ENCODE data around the gene RXFP3.

DNA sequence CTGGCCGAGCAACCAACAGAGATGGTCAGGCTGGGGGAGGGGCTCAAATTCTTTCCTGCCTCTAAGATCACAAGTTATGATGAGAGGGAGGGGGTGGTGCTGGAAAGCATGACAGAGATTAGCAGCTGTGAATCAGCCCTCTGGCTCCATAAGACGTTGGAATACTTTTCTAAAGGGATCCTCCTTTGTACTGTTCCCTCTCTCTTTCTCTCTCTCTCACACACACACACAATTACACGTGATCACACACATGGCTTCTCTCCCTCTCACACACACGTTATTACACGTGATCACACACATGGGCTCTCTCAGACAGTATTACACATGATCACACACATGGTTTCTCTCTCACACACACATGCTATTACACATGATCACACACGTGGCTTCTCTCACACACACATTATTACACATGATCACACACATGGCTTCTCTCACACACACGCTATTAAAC lies 48.5 kb downstream of the RXFP3 start, which contains the start of gene SLC45A2:
- TF ChIP-seq POLR2A (IDR thresholded peaks at IDR 0.05) (no peak), POLR2AphosphoS5 (IDR thresholded peaks at IDR 0.05) (no peak)
- TF ChIP-seq, protein P1, sequence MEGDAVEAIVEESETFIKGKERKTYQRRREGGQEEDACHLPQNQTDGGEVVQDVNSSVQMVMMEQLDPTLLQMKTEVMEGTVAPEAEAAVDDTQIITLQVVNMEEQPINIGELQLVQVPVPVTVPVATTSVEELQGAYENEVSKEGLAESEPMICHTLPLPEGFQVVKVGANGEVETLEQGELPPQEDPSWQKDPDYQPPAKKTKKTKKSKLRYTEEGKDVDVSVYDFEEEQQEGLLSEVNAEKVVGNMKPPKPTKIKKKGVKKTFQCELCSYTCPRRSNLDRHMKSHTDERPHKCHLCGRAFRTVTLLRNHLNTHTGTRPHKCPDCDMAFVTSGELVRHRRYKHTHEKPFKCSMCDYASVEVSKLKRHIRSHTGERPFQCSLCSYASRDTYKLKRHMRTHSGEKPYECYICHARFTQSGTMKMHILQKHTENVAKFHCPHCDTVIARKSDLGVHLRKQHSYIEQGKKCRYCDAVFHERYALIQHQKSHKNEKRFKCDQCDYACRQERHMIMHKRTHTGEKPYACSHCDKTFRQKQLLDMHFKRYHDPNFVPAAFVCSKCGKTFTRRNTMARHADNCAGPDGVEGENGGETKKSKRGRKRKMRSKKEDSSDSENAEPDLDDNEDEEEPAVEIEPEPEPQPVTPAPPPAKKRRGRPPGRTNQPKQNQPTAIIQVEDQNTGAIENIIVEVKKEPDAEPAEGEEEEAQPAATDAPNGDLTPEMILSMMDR (IDR thresholded peaks at IDR 0.05) = no peak

Data from gastroesophageal sphincter (tissue), 3 donors.